GM12878 (cell line): ENCODE results near the gene PLA2G12B. TPM values are rescaled to one million over a fixed set of nuclear protein-coding genes. Genes with fewer than 3 reads are reported as not detected.

Experiments used
- ATAC-seq: fragments of 200-7000 bp; cut with Tn5 transposase; 3 replicates; pipeline ENCODE4 v1.9.1; 2020; ENCODE audit warnings: mild to moderate bottlenecking, moderate library complexity
- BruUV-seq: library from RNA; stranded (reverse); fragments of 400-500 nt; replicated peaks from 2 replicates; lab custom pipeline; 2021; lab: Mats Ljungman, UMichigan
- CTCF ChIA-PET: fragments of 300-600 bp; sonication (Branson Sonifier 250); formaldehyde crosslinking; extraction: SDS; loops from one replicate; lab custom pipeline; 2021; ENCODE audit warnings: inconsistent platforms; lab: Yijun Ruan, JAX
- POLR2A ChIA-PET: fragments of 350-600 bp; formaldehyde crosslinking; extraction: SDS; loops from one replicate; lab custom pipeline; 2021; ENCODE audit warnings: inconsistent platforms; lab: Charles Lee
- RAD21 ChIA-PET: fragments of 300-600 bp; sonication (Branson Sonifier 250); formaldehyde crosslinking; loops from one replicate; lab custom pipeline; 2023; ENCODE audit warnings: antibody characterized with exemption; ENCODE audit not compliant: unreplicated experiment; lab: Charles Lee
- SMC1A ChIA-PET: fragments of 300-600 bp; sonication (Branson Sonifier 250); formaldehyde crosslinking; loops from one replicate; lab custom pipeline; 2023; ENCODE audit not compliant: unreplicated experiment, uncharacterized antibody; lab: Charles Lee
- DNase-seq: peaks from one replicate; pipeline ENCODE4 v3.0.0-alpha.2; 2011; ENCODE audit warnings: low read depth, low spot score
- FAIRE-seq: peaks from 3 replicates; lab custom pipeline; 2011; peaks lifted over from hg19 to GRCh38; lab: Jason Lieb, UNC
- H2AFZ ChIP-seq: 2 replicates; pipeline ENCODE4 v1.6.0; 2011; ENCODE audit warnings: low read depth, low read length, control low read depth; ENCODE audit not compliant: control insufficient read depth
- H3K27ac ChIP-seq: 2 replicates; pipeline ENCODE4 v1.5.1; 2011; ENCODE audit warnings: control low read depth; ENCODE audit not compliant: control insufficient read depth, insufficient read depth
- H3K27me3 ChIP-seq, 2 experiments: replicated peaks in 1 of 2; 2 replicates each; pipeline versions ENCODE4 v1.6.0 to v1.6.1; 2011; ENCODE audit warnings: low read length in 1 of 2; ENCODE audit not compliant: control insufficient read depth in 2 of 2, insufficient read depth in 2 of 2
- H3K36me3 ChIP-seq, 2 experiments: 2 replicates each; pipeline ENCODE4 v1.5.1; 2011; ENCODE audit warnings: low read length in 1 of 2; ENCODE audit not compliant: control insufficient read depth in 2 of 2, insufficient read depth in 2 of 2
- H3K4me1 ChIP-seq: 2 replicates; pipeline ENCODE4 v1.6.1; 2011; ENCODE audit warnings: mild to moderate bottlenecking, low read length, moderate library complexity, mixed read lengths; ENCODE audit not compliant: control insufficient read depth, insufficient read depth
- H3K4me2 ChIP-seq: 2 replicates; pipeline ENCODE4 v1.6.0; 2011; ENCODE audit warnings: control low read depth; ENCODE audit not compliant: control insufficient read depth, insufficient read depth
- H3K4me3 ChIP-seq: fragments of 200-600 bp; sonication (generic); 2 replicates; pipeline ENCODE4 v1.5.1; 2016
- H3K79me2 ChIP-seq: 2 replicates; pipeline ENCODE4 v1.6.0; 2011; ENCODE audit warnings: low read length; ENCODE audit not compliant: control insufficient read depth, insufficient read depth
- H3K9ac ChIP-seq: 2 replicates; pipeline ENCODE4 v1.8.0; 2011; ENCODE audit warnings: low read length, control low read depth, mixed read lengths; ENCODE audit not compliant: control insufficient read depth, insufficient read depth
- H3K9me3 ChIP-seq: replicated peaks from 3 replicates; pipeline ENCODE4 v1.5.1; 2011; ENCODE audit warnings: mild to moderate bottlenecking, low read length; ENCODE audit not compliant: control insufficient read depth, insufficient read depth
- H4K20me1 ChIP-seq: 2 replicates; pipeline ENCODE4 v1.6.0; 2011; ENCODE audit not compliant: control insufficient read depth, insufficient read depth
- CUX1 ChIP-seq: IDR thresholded peaks from 2 replicates; pipeline ENCODE4 v1.6.1; 2012; ENCODE audit warnings: improper control_type of control experiment, low read depth, low read length; ENCODE audit not compliant: insufficient replicate concordance
- DPF2 ChIP-seq: fragments of 450-650 bp; IDR thresholded peaks from 2 replicates; pipeline ENCODE4 v1.6.1; 2017; ENCODE audit warnings: mild to moderate bottlenecking
- FOS ChIP-seq: IDR thresholded peaks from 3 replicates; pipeline ENCODE4 v1.6.1; 2011; ENCODE audit warnings: borderline replicate concordance; ENCODE audit not compliant: insufficient read length; ENCODE audit errors: extremely low read depth
- FOXM1 ChIP-seq: IDR thresholded peaks from 2 replicates; pipeline ENCODE4 v1.6.1; 2012; ENCODE audit warnings: low read depth, mild to moderate bottlenecking, inconsistent platforms, low read length, moderate library complexity
- HCFC1 ChIP-seq: fragments of 150-350 bp; IDR thresholded peaks from 2 replicates; pipeline ENCODE4 v1.6.1; 2014; ENCODE audit warnings: low read length
- MTA3 ChIP-seq: IDR thresholded peaks from 2 replicates; pipeline ENCODE4 v1.6.1; 2012; ENCODE audit warnings: low read length, inconsistent platforms, borderline replicate concordance
- MYB ChIP-seq: fragments of 150-350 bp; IDR thresholded peaks from 2 replicates; pipeline ENCODE4 v1.6.1; 2014; ENCODE audit warnings: mild to moderate bottlenecking, low read depth, low read length, borderline replicate concordance
- POU2F2 ChIP-seq: IDR thresholded peaks from 3 replicates; pipeline ENCODE4 v1.6.1; 2011; ENCODE audit warnings: low read depth, mild to moderate bottlenecking, low read length, borderline replicate concordance
- RAD21 ChIP-seq: IDR thresholded peaks from 2 replicates; pipeline ENCODE4 v1.6.1; 2011; ENCODE audit warnings: mild to moderate bottlenecking, low read depth, low read length, moderate library complexity; ENCODE audit not compliant: insufficient read depth
- TBL1XR1 ChIP-seq: IDR thresholded peaks from 2 replicates; pipeline ENCODE4 v1.6.1; 2012; ENCODE audit warnings: low read depth, low read length, improper control_type of control experiment
- ZBTB33 ChIP-seq: fragments of 450-650 bp; IDR thresholded peaks from 2 replicates; pipeline ENCODE4 v1.6.1; 2017; ENCODE audit warnings: mild to moderate bottlenecking
- ZBTB40 ChIP-seq: fragments of 450-650 bp; IDR thresholded peaks from 2 replicates; pipeline ENCODE4 v1.6.1; 2016; ENCODE audit warnings: mild to moderate bottlenecking, moderate library complexity, borderline replicate concordance
- ZNF384 ChIP-seq: IDR thresholded peaks from 2 replicates; pipeline ENCODE4 v1.6.1; 2012; ENCODE audit warnings: low read depth, mild to moderate bottlenecking, low read length, improper control_type of control experiment, borderline replicate concordance
- WGBS: methylation state at CpG from one replicate; pipeline ENCODE4 v1.1.6; 2016; ENCODE audit warnings: low lambda C conversion rate; ENCODE audit not compliant: insufficient replicate concordance, insufficient coverage; ENCODE audit errors: missing lambda C conversion rate; 5-methylcytosine and 5-hydroxymethylcytosine counted together
- in situ Hi-C: fragments of 300-500 bp; cut with MboI; formaldehyde crosslinking; loops from 9 replicates; pipeline ENCODE4 v1.14.3; 2018; ENCODE audit warnings: mixed read lengths
- intact Hi-C: fragments of 100-400 bp; cut with micrococcal nuclease; formaldehyde crosslinking; loops from one replicate; pipeline ENCODE4 v1.14.2; 2022; ENCODE audit not compliant: unreplicated experiment
- polyA plus RNA-seq, 11 experiments: library from polyadenylated mRNA; depleted of rRNA in 4 of 11; unstranded in 6 of 11; stranded (reverse) in 5 of 11; fragments of >200 nt; fragmentation: Nextera tagmentation in 4 of 11; fragmentation: Illumina TruSeq in 1 of 11; extraction: Ambion mirVana in 4 of 11; extraction: Trizol in 1 of 11; gene quantifications; 1 replicate in 1 of 11; 2 replicates in 10 of 11; pipeline versions ENCODE4 v1.2.1 to v1.2.3, GENCODE V29; 2011 to 2016; ENCODE audit warnings: inconsistent platforms in 2 of 11, missing spikeins in 2 of 11, low read depth in 1 of 11
- total RNA-seq, 4 experiments: library from RNA; depleted of rRNA in 3 of 4; stranded (reverse); fragments of >200 nt in 3 of 4; fragmentation: Illumina TruSeq in 1 of 4; extraction: Trizol in 1 of 4; gene quantifications; 2 replicates each; pipeline versions ENCODE4 v1.2.1 to v1.2.3, GENCODE V29; 2013 to 2021

The PLA2G12B gene
- total and polyA plus RNA-seq, 10 of the 15 experiments (the other 5 are each of a cell fraction or from before 2014, with no cell fraction given) = not detected

GRCh38 chr10:72890086-72890485 is 64.5 kb downstream of the PLA2G12B start:
- ChIA-PET CTCF (interaction anchor here (1.6 kb wide), 1 partner anchor 19 kb away, joined by 3 read pairs; no protein-coding TSS in a partner anchor), SMC1A (interaction anchor here (1.0 kb wide), 1 partner anchor 14 kb away, joined by 3 read pairs; no protein-coding TSS in a partner anchor), POLR2A (no interaction called here), RAD21 (no interaction called here)
- Histone ChIP-seq H3K4me1 (no peaks in the 10 kb centered on the region), H2AFZ (no peak overlapping the region), H3K9ac (no peak overlapping the region), H3K9me3 (no peaks in the 10 kb centered on the region), H3K36me3 (no peaks in the 10 kb centered on the region), H3K4me3 (no peak overlapping the region), H3K4me2 (no peak overlapping the region), H3K27ac (no peak overlapping the region), H3K27me3 (no peaks in the 10 kb centered on the region), H4K20me1 (no peaks in the 10 kb centered on the region), H3K79me2 (no peaks in the 10 kb centered on the region)
- WGBS = 97% methylated on average over 2 of the region's 2 CpGs
- no TSS peak for BruUV-seq
- no peak for FAIRE-seq
- ATAC-seq = no peak
- intact Hi-C loops = no loop called here
- in situ Hi-C loops = no loop called here
- DNase-seq = no peak
- TF ChIP-seq FOXM1 (no peak), ZBTB40 (no peak), MYB (no peak), ZNF384 (no peak), DPF2 (no peak), HCFC1 (no peak), FOS (no peak), POU2F2 (no peak), MTA3 (no peak), TBL1XR1 (no peak), RAD21 (no peak), CUX1 (no peak), ZBTB33 (no peak)
